Measurements from ENCODE around the gene PPP2R5C. TPM values are rescaled to one million over a fixed set of nuclear protein-coding genes. Genes with fewer than 3 reads are reported as not detected.

The PPP2R5C gene
- polyA plus RNA-seq, 1 donor from 2014 or later, result 111 TPM

DNA sequence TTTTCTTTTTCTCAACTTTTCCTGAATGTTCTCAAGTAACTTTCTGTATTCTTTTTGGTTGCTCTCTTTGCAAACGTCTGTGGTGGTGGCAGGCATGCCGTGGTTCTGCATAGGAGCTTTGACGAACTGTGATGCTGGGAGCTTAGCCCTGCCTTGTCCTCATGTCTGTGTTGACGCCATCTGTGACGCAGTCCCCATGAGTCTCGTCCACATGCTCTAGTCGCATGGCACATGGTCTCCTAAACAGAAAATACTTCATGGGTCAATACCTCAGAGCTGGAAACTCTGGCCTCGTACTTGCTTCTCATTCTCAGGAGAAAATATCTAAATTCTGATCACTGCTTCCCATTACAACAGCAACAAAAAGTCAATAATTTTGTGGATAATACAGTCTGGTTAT, 152.6 kb downstream of the PPP2R5C start:
- Histone ChIP-seq H3F3A (ENCODE audit: insufficient read depth, low read length, poor library complexity, severe bottlenecking) (no peaks in the 10 kb centered on the region), H3K9me3 (ENCODE audit: low read length) (no peaks in the 10 kb centered on the region), H2AFZ (ENCODE audit: low read depth, low read length) (no peak overlapping the region), H3K9ac (ENCODE audit: low read length) (no peak overlapping the region), H3K27ac (ENCODE audit: low read length) (no peak overlapping the region), H3K27me3 (ENCODE audit: insufficient read depth, low read depth, low read length) (no peaks in the 10 kb centered on the region), H4K20me1 (ENCODE audit: insufficient read depth) (no peaks in the 10 kb centered on the region), H3K4me2 (ENCODE audit: low read length) (no peak overlapping the region), H3K79me2 (replicated peaks; ENCODE audit: insufficient read depth, low read length) (no peaks in the 10 kb centered on the region), H3K36me3 (ENCODE audit: insufficient read depth, low read length) (peaks cover 8% of the 10 kb centered on the region), H3K4me3 (ENCODE audit: low read length) (no peak overlapping the region), H3K9me2 (ENCODE audit: insufficient read depth, low read length) (no peaks in the 10 kb centered on the region)
- TF ChIP-seq POLR2AphosphoS5 (IDR thresholded peaks at IDR 0.05) (no peak), TAF1 (IDR thresholded peaks at IDR 0.05; ENCODE audit: low read depth) (no peak), CTCF (IDR thresholded peaks at IDR 0.05; ENCODE audit: poor library complexity, severe bottlenecking) (no peak), EP300 (conservative IDR thresholded peaks at IDR 0.05; ENCODE audit: poor library complexity, severe bottlenecking) (no peak), RAD21 (conservative IDR thresholded peaks at IDR 0.05) (no peak), EZH2 (IDR thresholded peaks at IDR 0.05; ENCODE audit: borderline replicate concordance, insufficient read depth, low read length, poor library complexity, severe bottlenecking) (no peak), REST (IDR thresholded peaks at IDR 0.05; ENCODE audit: borderline replicate concordance) (no peak), MXI1 (conservative IDR thresholded peaks at IDR 0.05; ENCODE audit: poor library complexity, severe bottlenecking) (no peak), SMC3 (conservative IDR thresholded peaks at IDR 0.05; ENCODE audit: poor library complexity) (no peak)

- H3K4me2 ChIP-seq (ENCODE audit: low read length), result no peak overlapping the region
- no peaks in the 10 kb centered on the region for H3K27me3 ChIP-seq (ENCODE audit: insufficient read depth, low read depth, low read length)
- no peak overlapping the region for H2AFZ ChIP-seq (ENCODE audit: low read depth, low read length)
- TF ChIP-seq REST (IDR thresholded peaks at IDR 0.05; ENCODE audit: borderline replicate concordance) (no peak), TAF1 (IDR thresholded peaks at IDR 0.05; ENCODE audit: low read depth) (no peak), CTCF (IDR thresholded peaks at IDR 0.05; ENCODE audit: poor library complexity, severe bottlenecking) (no peak)
- no peak overlapping the region for H3K9ac ChIP-seq (ENCODE audit: low read length)
- no peak overlapping the region for H3K4me3 ChIP-seq (ENCODE audit: low read length)
- H3K27ac ChIP-seq (ENCODE audit: low read length), result no peak overlapping the region
- no peaks in the 10 kb centered on the region for H3F3A ChIP-seq (ENCODE audit: insufficient read depth, low read length, poor library complexity, severe bottlenecking)
- no peaks in the 10 kb centered on the region for H3K9me2 ChIP-seq (ENCODE audit: insufficient read depth, low read length)
- H3K36me3 ChIP-seq (ENCODE audit: insufficient read depth, low read length), result peaks cover 6% of the 10 kb centered on the region
- H4K20me1 ChIP-seq (ENCODE audit: insufficient read depth), result no peaks in the 10 kb centered on the region
- H3K9me3 ChIP-seq (ENCODE audit: low read length), result no peaks in the 10 kb centered on the region
- H3K79me2 ChIP-seq (replicated peaks; ENCODE audit: insufficient read depth, low read length), result no peaks in the 10 kb centered on the region
These were observed 154.6 kb downstream of the PPP2R5C start for GRCh38 chr14:101915871-101916815.
